ENCODE measurements around the gene NAV3. TPM values are rescaled to one million over a fixed set of nuclear protein-coding genes. Genes with fewer than 3 reads are reported as not detected.

The NAV3 gene
- total RNA-seq, 2 experiments from 2014 or later: not detected

- Histone ChIP-seq H3K27ac (ENCODE audit: low read depth in 1 of 2, low read length in 2 of 2) (no peak overlapping the region), H3K36me3 (ENCODE audit: insufficient read depth, low read length) (no peaks in the 10 kb centered on the region), H3K4me3 (ENCODE audit: low read length) (no peak overlapping the region), H3K4me1 (ENCODE audit: insufficient read depth, low read length) (no peaks in the 10 kb centered on the region), H3K27me3 (ENCODE audit: control insufficient read depth in 1 of 2, insufficient read depth in 2 of 2, low read length in 2 of 2) (no peaks in the 10 kb centered on the region), H3K9me3 (ENCODE audit: control insufficient read depth in 1 of 2, insufficient read depth in 1 of 2, low read length in 2 of 2) (no peaks in the 10 kb centered on the region)
- ChIA-PET CTCF (no interaction called here), POLR2A (no interaction called here)
- no peak for ATAC-seq (ENCODE audit: poor library complexity)
- Mint-ChIP-seq H3K27me3 (no peaks in the 10 kb centered on the region), H3K9me3 (peaks cover 7% of the 10 kb centered on the region), H3K4me1 (ENCODE audit: low read depth) (no peaks in the 10 kb centered on the region), H3K4me3 (no peak overlapping the region), H3K36me3 (ENCODE audit: low read depth) (no peaks in the 10 kb centered on the region), H3K27ac (no peak overlapping the region)
- TF ChIP-seq CTCF (IDR thresholded peaks at IDR 0.05): no peak
- no peak for DNase-seq
- intact Hi-C loops (cut with DNase I, micrococcal nuclease): no loop called here
These were observed 17.2 kb downstream of the NAV3 start for GRCh38 chr12:77847680-77848431.

- Mint-ChIP-seq H3K27me3 (no peaks in the 10 kb centered on the region), H3K9me3 (peaks cover 5% of the 10 kb centered on the region), H3K4me1 (ENCODE audit: low read depth) (no peaks in the 10 kb centered on the region), H3K36me3 (ENCODE audit: low read depth) (no peaks in the 10 kb centered on the region), H3K4me3 (no peak overlapping the region), H3K27ac (no peak overlapping the region)
- no peak overlapping the region for H3K4me3 ChIP-seq (ENCODE audit: low read length)
- TF ChIP-seq CTCF (IDR thresholded peaks at IDR 0.05): no peak
- ATAC-seq (ENCODE audit: poor library complexity): no peak
- H3K36me3 ChIP-seq (ENCODE audit: insufficient read depth, low read length): no peaks in the 10 kb centered on the region
- no peak overlapping the region for H3K27ac ChIP-seq (ENCODE audit: low read depth in 1 of 2, low read length in 2 of 2)
- H3K27me3 ChIP-seq (ENCODE audit: control insufficient read depth in 1 of 2, insufficient read depth in 2 of 2, low read length in 2 of 2): no peaks in the 10 kb centered on the region
- no peak for DNase-seq
- H3K9me3 ChIP-seq (ENCODE audit: control insufficient read depth in 1 of 2, insufficient read depth in 1 of 2, low read length in 2 of 2): no peaks in the 10 kb centered on the region
- intact Hi-C loops (cut with DNase I, micrococcal nuclease): no loop called here
- ChIA-PET POLR2A (no interaction called here), CTCF (no interaction called here)
- H3K4me1 ChIP-seq (ENCODE audit: insufficient read depth, low read length): no peaks in the 10 kb centered on the region
These were observed 19.4 kb downstream of the NAV3 start for GRCh38 chr12:77850129-77850528.

- Mint-ChIP-seq H3K36me3 (ENCODE audit: low read depth) (no peaks in the 10 kb centered on the region), H3K27me3 (no peaks in the 10 kb centered on the region), H3K27ac (no peak overlapping the region), H3K4me1 (ENCODE audit: low read depth) (no peaks in the 10 kb centered on the region), H3K9me3 (peaks cover 5% of the 10 kb centered on the region), H3K4me3 (no peak overlapping the region)
- ATAC-seq (ENCODE audit: poor library complexity) (no peak), DNase-seq (no peak)
- Histone ChIP-seq H3K27ac (ENCODE audit: low read depth in 1 of 2, low read length in 2 of 2) (no peak overlapping the region), H3K9me3 (ENCODE audit: control insufficient read depth in 1 of 2, insufficient read depth in 1 of 2, low read length in 2 of 2) (no peaks in the 10 kb centered on the region), H3K36me3 (ENCODE audit: insufficient read depth, low read length) (no peaks in the 10 kb centered on the region), H3K27me3 (ENCODE audit: control insufficient read depth in 1 of 2, insufficient read depth in 2 of 2, low read length in 2 of 2) (no peaks in the 10 kb centered on the region), H3K4me3 (ENCODE audit: low read length) (no peak overlapping the region), H3K4me1 (ENCODE audit: insufficient read depth, low read length) (no peaks in the 10 kb centered on the region)
- intact Hi-C loops (cut with DNase I, micrococcal nuclease): no loop called here
- POLR2A ChIA-PET: no interaction called here
- CTCF ChIA-PET: no interaction called here
- no peak for TF ChIP-seq CTCF (IDR thresholded peaks at IDR 0.05)
These were observed 20.0 kb downstream of the NAV3 start for GRCh38 chr12:77850698-77851097.
